Measurements from ENCODE around the gene OR56A1. TPM values are rescaled to one million over a fixed set of nuclear protein-coding genes. Genes with fewer than 3 reads are reported as not detected.

OR56A1 gene
- total RNA-seq, 1 donor from 2014 or later = not detected

GRCh38 chr11:5989203-5989602, 41.4 kb downstream of the OR56A1 start:
- DNase-seq (ENCODE audit: low read depth) = no peak

GRCh38 chr11:5986885-5987284, 43.7 kb downstream of the OR56A1 start, which contains the start of gene OR52L1:
Gene OR52L1 (minus strand): TSS chr11:5986985. CDS start chr11:5986930, 55 bp downstream.
- DNase-seq (ENCODE audit: low read depth) = no peak

- no peak for DNase-seq (ENCODE audit: low read depth)
Observed at GRCh38 chr11:5983443-5983842, 47.1 kb downstream of the OR56A1 start.

- DNase-seq (ENCODE audit: low read depth) = no peak
Observed at GRCh38 chr11:5973530-5973929, 57.0 kb downstream of the OR56A1 start.

Other genes starting within 250 kb of the OR56A1 start
- not detected in 2 replicates for gene OR52N5, start 247.4 kb downstream of the OR56A1 start, total RNA-seq
- not detected in 2 replicates for gene OR52N1, start 239.5 kb downstream of the OR56A1 start, total RNA-seq
- not detected in 2 replicates for gene OR52N2, start 221.8 kb downstream of the OR56A1 start, total RNA-seq
- gene OR52E6, start 188.9 kb downstream of the OR56A1 start, total RNA-seq = not detected in 2 replicates
- not detected in 2 replicates for gene OR52E8, start 173.1 kb downstream of the OR56A1 start, total RNA-seq
- not detected in 2 replicates for gene OR52E4, start 150.1 kb downstream of the OR56A1 start, total RNA-seq
- not detected in 2 replicates for gene OR52E5, start 137.6 kb downstream of the OR56A1 start, total RNA-seq
- not detected in 2 replicates for gene OR56A3, start 88.5 kb downstream of the OR56A1 start, total RNA-seq
- gene OR56A5, start 62.3 kb downstream of the OR56A1 start, total RNA-seq = not detected in 2 replicates
- not detected in 2 replicates for gene OR52L1, start 43.8 kb downstream of the OR56A1 start, total RNA-seq
- gene OR56A4, start 23.8 kb downstream of the OR56A1 start, total RNA-seq = not detected in 2 replicates
- gene OR56B4, start 76.9 kb upstream of the OR56A1 start, total RNA-seq = not detected in 2 replicates
- gene OR52B2, start 139.6 kb upstream of the OR56A1 start, total RNA-seq = not detected in 2 replicates
- not detected in 2 replicates for gene OR52W1, start 168.5 kb upstream of the OR56A1 start, total RNA-seq
- not detected in 2 replicates for gene C11orf42, start 174.8 kb upstream of the OR56A1 start, total RNA-seq
- 7.6 and 20.3 TPM in 2 replicates for gene FHIP1B, start 203.9 kb upstream of the OR56A1 start, total RNA-seq
- gene CNGA4, start 208.3 kb upstream of the OR56A1 start, total RNA-seq = 0.25 and 0.35 TPM in 2 replicates
- not detected in 2 replicates for gene CCKBR, start 229.1 kb upstream of the OR56A1 start, total RNA-seq

All from renal cortical epithelial cell (primary cell).